IMR-90 (cell line): Measurements from ENCODE around the gene MAP3K8. TPM values are rescaled to one million over a fixed set of nuclear protein-coding genes. Genes with fewer than 3 reads are reported as not detected.

ENCODE experiments used
- ATAC-seq: fragments of 200-7000 bp; cut with Tn5 transposase; 2 replicates; pipeline ENCODE4 v1.9.1; 2020; ENCODE audit warnings: low read depth, mild to moderate bottlenecking, moderate library complexity
- BruUV-seq: library from RNA; stranded (reverse); fragments of 400-500 nt; replicated peaks from 2 replicates; lab custom pipeline; 2021; lab: Mats Ljungman, UMichigan
- CTCF ChIA-PET: fragments of 300-600 bp; formaldehyde crosslinking; extraction: SDS; loops from one replicate; lab custom pipeline; 2021; ENCODE audit warnings: antibody characterized with exemption; lab: Yijun Ruan, JAX
- POLR2A ChIA-PET: fragments of 300-600 bp; sonication (Branson Sonifier 250); formaldehyde crosslinking; loops from one replicate; lab custom pipeline; 2022; ENCODE audit warnings: antibody characterized with exemption; ENCODE audit not compliant: unreplicated experiment; lab: Charles Lee
- DNase-seq: peaks from one replicate; pipeline ENCODE4 v3.0.0; 2013
- H2AFZ ChIP-seq: replicated peaks from 2 replicates; pipeline ENCODE3; 2013; ENCODE audit warnings: low read length, mild to moderate bottlenecking; ENCODE audit not compliant: poor library complexity
- H2AK5ac ChIP-seq: 2 replicates; pipeline ENCODE4 v1.6.1; 2013; ENCODE audit warnings: low read depth, low read length, inconsistent platforms
- H2AK9ac ChIP-seq: replicated peaks from 2 replicates; pipeline ENCODE3; 2013; ENCODE audit warnings: mild to moderate bottlenecking, low read depth, low read length, moderate library complexity; ENCODE audit not compliant: poor library complexity
- H2BK120ac ChIP-seq: 2 replicates; pipeline ENCODE4 v1.6.1; 2013; ENCODE audit warnings: low read depth, low read length, inconsistent platforms
- H2BK15ac ChIP-seq: 3 replicates; pipeline ENCODE4 v1.6.1; 2013; ENCODE audit warnings: low read depth, low read length, inconsistent platforms
- H2BK20ac ChIP-seq: 2 replicates; pipeline ENCODE4 v1.6.1; 2013; ENCODE audit warnings: low read depth, mild to moderate bottlenecking, inconsistent platforms, low read length, moderate library complexity
- H2BK5ac ChIP-seq: 2 replicates; pipeline ENCODE4 v1.6.1; 2013; ENCODE audit warnings: mild to moderate bottlenecking, low read depth, low read length, inconsistent platforms; ENCODE audit not compliant: poor library complexity, severe bottlenecking
- H3K14ac ChIP-seq: replicated peaks from 2 replicates; pipeline ENCODE4 v1.6.1; 2013; ENCODE audit warnings: low read depth, low read length, inconsistent platforms
- H3K18ac ChIP-seq: 2 replicates; pipeline ENCODE4 v1.6.1; 2013; ENCODE audit warnings: low read depth, low read length, control low read depth
- H3K23ac ChIP-seq: 2 replicates; pipeline ENCODE4 v1.6.1; 2013; ENCODE audit warnings: low read depth, low read length, inconsistent platforms
- H3K27ac ChIP-seq: 2 replicates; pipeline ENCODE4 v1.5.1; 2013; ENCODE audit warnings: mild to moderate bottlenecking, control low read depth, low read length; ENCODE audit not compliant: insufficient read depth
- H3K27me3 ChIP-seq: 2 replicates; pipeline ENCODE4 v1.6.1; 2013; ENCODE audit warnings: low read length; ENCODE audit not compliant: control insufficient read depth, insufficient read depth
- H3K36me3 ChIP-seq: 2 replicates; pipeline ENCODE4 v1.6.1; 2013; ENCODE audit warnings: low read length, mixed read lengths; ENCODE audit not compliant: control insufficient read depth, insufficient read depth
- H3K4ac ChIP-seq: 2 replicates; pipeline ENCODE4 v1.6.1; 2013; ENCODE audit warnings: low read depth, low read length, inconsistent platforms
- H3K4me1 ChIP-seq: 2 replicates; pipeline ENCODE4 v1.6.1; 2013; ENCODE audit warnings: low read length, mixed read lengths; ENCODE audit not compliant: control insufficient read depth, insufficient read depth
- H3K4me2 ChIP-seq: 2 replicates; pipeline ENCODE4 v1.6.1; 2013; ENCODE audit warnings: low read depth, mild to moderate bottlenecking, control low read depth, low read length, moderate library complexity
- H3K4me3 ChIP-seq: 2 replicates; pipeline ENCODE4 v1.5.1; 2013; ENCODE audit warnings: low read depth, mild to moderate bottlenecking, control low read depth, low read length, moderate library complexity; ENCODE audit not compliant: insufficient read depth
- H3K56ac ChIP-seq: 2 replicates; pipeline ENCODE4 v1.6.1; 2013; ENCODE audit warnings: low read length, inconsistent platforms; ENCODE audit not compliant: insufficient read depth; ENCODE audit errors: extremely low read depth
- H3K79me1 ChIP-seq, 2 experiments: 2 replicates each; pipeline ENCODE4 v1.6.1; 2013; ENCODE audit warnings: low read length in 2 of 2, inconsistent platforms in 1 of 2, low read depth in 1 of 2
- H3K9ac ChIP-seq: 2 replicates; pipeline ENCODE4 v1.6.1; 2013; ENCODE audit warnings: low read depth, low read length, control low read depth
- H3K9me1 ChIP-seq: 2 replicates; pipeline ENCODE4 v1.6.1; 2013; ENCODE audit warnings: low read length, inconsistent platforms; ENCODE audit not compliant: insufficient read depth
- H3K9me3 ChIP-seq: 2 replicates; pipeline ENCODE4 v1.6.1; 2013; ENCODE audit warnings: low read length; ENCODE audit not compliant: control insufficient read depth, insufficient read depth
- H4K20me1 ChIP-seq: 2 replicates; pipeline ENCODE4 v1.6.1; 2013; ENCODE audit warnings: low read length, inconsistent platforms; ENCODE audit not compliant: insufficient read depth
- H4K5ac ChIP-seq: 2 replicates; pipeline ENCODE4 v1.6.1; 2013; ENCODE audit warnings: mild to moderate bottlenecking, low read depth, low read length, control low read depth
- H4K8ac ChIP-seq, 2 experiments: 2 replicates each; pipeline ENCODE4 v1.6.1; 2013; ENCODE audit warnings: low read depth in 2 of 2, low read length in 2 of 2, control low read depth in 1 of 2, inconsistent platforms in 1 of 2
- H4K91ac ChIP-seq: 2 replicates; pipeline ENCODE4 v1.6.1; 2013; ENCODE audit warnings: low read depth, low read length, inconsistent platforms; ENCODE audit not compliant: insufficient read depth
- MAFK ChIP-seq: IDR thresholded peaks from 2 replicates; pipeline ENCODE4 v1.6.1; 2012; ENCODE audit warnings: low read depth, low read length, improper control_type of control experiment
- SMC3 ChIP-seq: fragments of 150-350 bp; IDR thresholded peaks from 2 replicates; pipeline ENCODE4 v1.6.1; 2016; ENCODE audit warnings: low read depth, mild to moderate bottlenecking, antibody characterized with exemption, low read length, moderate library complexity
- WGBS, 2 experiments: methylation state at CpG; one replicate each; pipeline versions ENCODE4 v1.1.5 to v1.1.7; 2013; ENCODE audit warnings: missing lambda C conversion rate in 2 of 2; ENCODE audit not compliant: insufficient read length in 1 of 2; ENCODE audit errors: extremely low coverage in 2 of 2; 5-methylcytosine and 5-hydroxymethylcytosine counted together
- dilution Hi-C: fragments of 300-500 bp; cut with HindIII; formaldehyde crosslinking; loops from one replicate; pipeline ENCODE4 v1.14.3; 2018; ENCODE audit warnings: low sequenced_read_pairs; ENCODE audit not compliant: unreplicated experiment
- in situ Hi-C: fragments of 300-500 bp; cut with MboI; formaldehyde crosslinking; loops from 3 replicates; pipeline ENCODE4 v1.14.3; 2019; ENCODE audit warnings: low sequenced_read_pairs, inconsistent platforms, mixed read lengths
- intact Hi-C: fragments of 100-400 bp; cut with micrococcal nuclease; formaldehyde crosslinking; loops from 2 replicates; pipeline ENCODE4 v1.10.0; 2022
- polyA plus RNA-seq, 3 experiments: library from polyadenylated mRNA; depleted of rRNA; stranded (reverse); fragments of >200 nt; gene quantifications; 2 replicates each; pipeline ENCODE4 v1.2.3, GENCODE V29; 2012; ENCODE audit warnings: low replicate concordance in 1 of 3
- total RNA-seq: library from RNA; depleted of rRNA; stranded (reverse); fragments of >200 nt; gene quantifications from 2 replicates; pipeline ENCODE4 v1.2.3, GENCODE V29; 2012

MAP3K8 gene
- total and polyA plus RNA-seq, 2 of the 4 experiments (the other 2 are of a cell fraction), result 1.8 to 2.6 TPM

DNA sequence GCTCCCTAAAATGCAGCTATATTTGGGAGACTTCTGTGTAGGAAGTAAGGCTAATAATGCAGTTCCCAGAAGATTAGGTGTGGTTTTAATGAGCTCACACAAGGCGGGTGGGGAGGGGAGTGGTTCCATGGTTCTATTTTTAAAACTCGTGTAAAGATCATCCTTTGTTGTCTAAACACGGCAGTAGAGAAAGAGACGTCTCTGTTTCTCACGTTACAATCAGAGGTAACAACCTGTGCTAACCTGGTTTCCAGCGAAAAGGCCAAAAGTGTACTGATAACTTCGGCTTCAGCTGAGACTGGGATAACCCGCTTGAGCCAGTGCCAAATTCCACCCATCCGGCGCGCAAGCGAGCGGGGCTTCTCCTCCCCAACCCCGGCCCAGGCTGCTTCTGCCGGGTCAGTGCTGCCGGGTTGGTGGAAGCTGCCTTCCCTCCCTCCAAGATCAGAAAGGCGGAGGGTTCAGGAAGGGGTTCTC, 2.5 kb upstream of the MAP3K8 start:
- DNase-seq (no peak), ATAC-seq (no peak)
- H4K91ac ChIP-seq, result no peak overlapping the region; the same call in 1 of the 2 replicates
- no peak overlapping the region for H4K8ac ChIP-seq
- H4K5ac ChIP-seq, result no peak overlapping the region
- H3K27me3 ChIP-seq, result no peaks in the 10 kb centered on the region
- in situ Hi-C loops, result no loop called here
- H2AFZ ChIP-seq, result peak overlapping the region; percentile 67
- H3K9me3 ChIP-seq, result no peaks in the 10 kb centered on the region
- H3K4me3 ChIP-seq, result no peak overlapping the region
- peaks cover 4 to 11% of the 10 kb centered on the region in 2 experiments; a peak in 3 of 4 replicates for H3K79me1 ChIP-seq
- POLR2A ChIA-PET, result no interaction called here
- peaks cover 3% of the 10 kb centered on the region; the same call in 1 of the 2 replicates for H3K9me1 ChIP-seq
- H3K18ac ChIP-seq, result no peak overlapping the region
- H3K14ac ChIP-seq, result no peak overlapping the region
- no peaks in the 10 kb centered on the region for H3K36me3 ChIP-seq
- TF ChIP-seq SMC3 (no peak), MAFK (no peak)
- no TSS peak for BruUV-seq
- no peak overlapping the region for H3K4me2 ChIP-seq
- CTCF ChIA-PET, result no interaction called here
- H2AK5ac ChIP-seq, result no peak overlapping the region
- H3K4me1 ChIP-seq, result peaks cover 9% of the 10 kb centered on the region
- no peak overlapping the region for H3K27ac ChIP-seq
- dilution Hi-C loops, result no loop called here
- no peak overlapping the region for H2BK5ac ChIP-seq
- WGBS, 2 experiments, result 48% methylated on average over 5 of the region's 17 CpGs; no CpG with 5 or more reads in 1 of the 2 experiments
- no peak overlapping the region for H2AK9ac ChIP-seq
- no peak overlapping the region for H2BK120ac ChIP-seq
- H2BK20ac ChIP-seq, result no peak overlapping the region
- H3K56ac ChIP-seq, result no peak overlapping the region
- H3K9ac ChIP-seq, result no peak overlapping the region
- no peak overlapping the region for H3K4ac ChIP-seq
- intact Hi-C loops, result no loop called here
- no peaks in the 10 kb centered on the region for H4K20me1 ChIP-seq
- H3K23ac ChIP-seq, result no peak overlapping the region; the same call in 1 of the 2 replicates
- no peak overlapping the region for H2BK15ac ChIP-seq
